ENCODE data around the gene NTRK2. TPM values are rescaled to one million over a fixed set of nuclear protein-coding genes. Genes with fewer than 3 reads are reported as not detected.

Gene NTRK2
- total RNA-seq, 1 donor from 2014 or later = 4.6 TPM

DNA sequence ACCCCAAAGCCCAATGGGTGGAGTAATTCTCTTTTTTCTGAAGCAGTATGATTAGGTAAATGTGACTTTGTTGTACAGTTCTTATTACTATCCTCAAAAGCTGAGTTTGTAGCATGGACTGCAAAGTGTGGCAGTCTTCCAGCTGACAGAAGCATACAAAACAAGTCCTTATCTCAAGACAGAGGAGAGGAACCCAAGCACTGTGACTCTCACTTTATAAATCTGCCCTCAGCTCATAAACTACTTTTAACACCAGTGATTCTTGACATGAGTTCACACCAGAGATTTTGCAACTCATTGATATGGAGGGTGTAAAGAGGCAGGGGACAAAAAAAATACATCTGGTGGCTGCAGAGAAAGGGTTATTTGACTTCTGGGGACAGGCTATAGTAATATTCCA lies 251.6 kb downstream of the NTRK2 start:
- no peak for DNase-seq (ENCODE audit: low read depth)
- Histone ChIP-seq H3K27me3 (ENCODE audit: insufficient read depth, low read length) (no peaks in the 10 kb centered on the region), H4K20me1 (ENCODE audit: insufficient read depth, low read length) (no peaks in the 10 kb centered on the region), H3K9me3 (ENCODE audit: insufficient read depth, low read depth, low read length) (no peaks in the 10 kb centered on the region), H3K4me1 (ENCODE audit: insufficient read depth, low read length) (no peaks in the 10 kb centered on the region), H3K36me3 (ENCODE audit: insufficient read depth, low read length) (no peaks in the 10 kb centered on the region), H3K4me2 (ENCODE audit: low read length) (no peak overlapping the region), H3K4me3 (ENCODE audit: insufficient read depth, low read depth, low read length) (no peak overlapping the region), H3K9ac (ENCODE audit: low read length) (no peak overlapping the region), H3K79me2 (ENCODE audit: insufficient read depth, low read length) (no peaks in the 10 kb centered on the region), H3K27ac (ENCODE audit: low read depth, low read length) (no peak overlapping the region), H2AFZ (ENCODE audit: low read depth, low read length) (no peak overlapping the region)
- no peak for FAIRE-seq
- no peak overlapping the region for H3K4me3 Mint-ChIP-seq (ENCODE audit: unreplicated experiment)
- H3K4me1 Mint-ChIP-seq (ENCODE audit: low read depth, unreplicated experiment) = no peaks in the 10 kb centered on the region
- H3K9me3 Mint-ChIP-seq (ENCODE audit: unreplicated experiment) = no peaks in the 10 kb centered on the region
- TF ChIP-seq, protein P1, sequence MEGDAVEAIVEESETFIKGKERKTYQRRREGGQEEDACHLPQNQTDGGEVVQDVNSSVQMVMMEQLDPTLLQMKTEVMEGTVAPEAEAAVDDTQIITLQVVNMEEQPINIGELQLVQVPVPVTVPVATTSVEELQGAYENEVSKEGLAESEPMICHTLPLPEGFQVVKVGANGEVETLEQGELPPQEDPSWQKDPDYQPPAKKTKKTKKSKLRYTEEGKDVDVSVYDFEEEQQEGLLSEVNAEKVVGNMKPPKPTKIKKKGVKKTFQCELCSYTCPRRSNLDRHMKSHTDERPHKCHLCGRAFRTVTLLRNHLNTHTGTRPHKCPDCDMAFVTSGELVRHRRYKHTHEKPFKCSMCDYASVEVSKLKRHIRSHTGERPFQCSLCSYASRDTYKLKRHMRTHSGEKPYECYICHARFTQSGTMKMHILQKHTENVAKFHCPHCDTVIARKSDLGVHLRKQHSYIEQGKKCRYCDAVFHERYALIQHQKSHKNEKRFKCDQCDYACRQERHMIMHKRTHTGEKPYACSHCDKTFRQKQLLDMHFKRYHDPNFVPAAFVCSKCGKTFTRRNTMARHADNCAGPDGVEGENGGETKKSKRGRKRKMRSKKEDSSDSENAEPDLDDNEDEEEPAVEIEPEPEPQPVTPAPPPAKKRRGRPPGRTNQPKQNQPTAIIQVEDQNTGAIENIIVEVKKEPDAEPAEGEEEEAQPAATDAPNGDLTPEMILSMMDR (IDR thresholded peaks at IDR 0.05; ENCODE audit: insufficient read depth, low read depth, low read length) = no peak
- TF ChIP-seq EZH2 (IDR thresholded peaks at IDR 0.05; ENCODE audit: insufficient read depth, low read length) = no peak
- H3K36me3 Mint-ChIP-seq (ENCODE audit: low read depth, unreplicated experiment) = no peaks in the 10 kb centered on the region
- H3K27me3 Mint-ChIP-seq (ENCODE audit: low read depth, unreplicated experiment) = peaks cover 10% of the 10 kb centered on the region
- H3K27ac Mint-ChIP-seq (ENCODE audit: unreplicated experiment) = no peak overlapping the region

- H3K4me3 Mint-ChIP-seq (ENCODE audit: unreplicated experiment) = no peak overlapping the region
- Histone ChIP-seq H3K4me3 (ENCODE audit: insufficient read depth, low read depth, low read length) (no peak overlapping the region), H3K36me3 (ENCODE audit: insufficient read depth, low read length) (no peaks in the 10 kb centered on the region), H3K27ac (ENCODE audit: low read depth, low read length) (no peak overlapping the region), H3K79me2 (ENCODE audit: insufficient read depth, low read length) (no peaks in the 10 kb centered on the region), H3K9ac (ENCODE audit: low read length) (no peak overlapping the region), H4K20me1 (ENCODE audit: insufficient read depth, low read length) (no peaks in the 10 kb centered on the region), H2AFZ (ENCODE audit: low read depth, low read length) (no peak overlapping the region), H3K4me2 (ENCODE audit: low read length) (no peak overlapping the region), H3K27me3 (ENCODE audit: insufficient read depth, low read length) (no peaks in the 10 kb centered on the region), H3K9me3 (ENCODE audit: insufficient read depth, low read depth, low read length) (no peaks in the 10 kb centered on the region), H3K4me1 (ENCODE audit: insufficient read depth, low read length) (no peaks in the 10 kb centered on the region)
- DNase-seq (ENCODE audit: low read depth) = no peak
- no peak overlapping the region for H3K27ac Mint-ChIP-seq (ENCODE audit: unreplicated experiment)
- no peak for FAIRE-seq
- H3K36me3 Mint-ChIP-seq (ENCODE audit: low read depth, unreplicated experiment) = no peaks in the 10 kb centered on the region
- H3K9me3 Mint-ChIP-seq (ENCODE audit: unreplicated experiment) = no peaks in the 10 kb centered on the region
- no peak for TF ChIP-seq EZH2 (IDR thresholded peaks at IDR 0.05; ENCODE audit: insufficient read depth, low read length)
- TF ChIP-seq, protein P1 (IDR thresholded peaks at IDR 0.05; ENCODE audit: insufficient read depth, low read depth, low read length) = no peak
- peaks cover 6% of the 10 kb centered on the region for H3K27me3 Mint-ChIP-seq (ENCODE audit: low read depth, unreplicated experiment)
- no peaks in the 10 kb centered on the region for H3K4me1 Mint-ChIP-seq (ENCODE audit: low read depth, unreplicated experiment)
Measured at GRCh38 chr9:84922051-84922450, 252.5 kb downstream of the NTRK2 start.

DNA sequence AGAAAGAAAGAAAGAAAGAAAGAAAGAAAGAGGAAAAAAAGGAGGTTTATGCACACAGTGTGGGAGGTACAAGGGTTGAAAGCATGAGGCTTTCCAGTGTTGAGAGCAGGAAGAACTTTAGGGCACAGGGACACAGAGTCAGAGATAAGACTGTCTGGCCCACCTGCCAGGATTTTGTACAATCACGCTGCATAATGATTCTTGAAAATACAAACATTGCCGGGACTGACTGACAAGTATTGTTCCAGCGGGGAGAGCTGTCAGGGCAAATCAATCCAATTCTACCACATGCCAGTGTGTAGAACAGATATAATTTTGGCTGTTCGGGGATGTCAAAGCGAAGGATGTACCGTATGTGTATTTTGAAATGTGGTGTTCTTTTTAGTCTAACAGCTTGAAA lies 254.7 kb downstream of the NTRK2 start:
- TF ChIP-seq, protein P1 (IDR thresholded peaks at IDR 0.05; ENCODE audit: insufficient read depth, low read depth, low read length) = no peak
- TF ChIP-seq EZH2 (IDR thresholded peaks at IDR 0.05; ENCODE audit: insufficient read depth, low read length) = no peak
- no peak overlapping the region for H2AFZ ChIP-seq (ENCODE audit: low read depth, low read length)
- Mint-ChIP-seq H3K9me3 (ENCODE audit: unreplicated experiment) (no peaks in the 10 kb centered on the region), H3K4me1 (ENCODE audit: low read depth, unreplicated experiment) (no peaks in the 10 kb centered on the region), H3K4me3 (ENCODE audit: unreplicated experiment) (no peak overlapping the region), H3K27me3 (ENCODE audit: low read depth, unreplicated experiment) (peaks cover 6% of the 10 kb centered on the region), H3K27ac (ENCODE audit: unreplicated experiment) (no peak overlapping the region), H3K36me3 (ENCODE audit: low read depth, unreplicated experiment) (no peaks in the 10 kb centered on the region)
- H3K27ac ChIP-seq (ENCODE audit: low read depth, low read length) = no peak overlapping the region
- H4K20me1 ChIP-seq (ENCODE audit: insufficient read depth, low read length) = no peaks in the 10 kb centered on the region
- H3K4me2 ChIP-seq (ENCODE audit: low read length) = no peak overlapping the region
- FAIRE-seq (no peak), DNase-seq (ENCODE audit: low read depth) (no peak)
- no peak overlapping the region for H3K4me3 ChIP-seq (ENCODE audit: insufficient read depth, low read depth, low read length)
- no peaks in the 10 kb centered on the region for H3K9me3 ChIP-seq (ENCODE audit: insufficient read depth, low read depth, low read length)
- no peaks in the 10 kb centered on the region for H3K27me3 ChIP-seq (ENCODE audit: insufficient read depth, low read length)
- no peaks in the 10 kb centered on the region for H3K36me3 ChIP-seq (ENCODE audit: insufficient read depth, low read length)
- H3K79me2 ChIP-seq (ENCODE audit: insufficient read depth, low read length) = no peaks in the 10 kb centered on the region
- H3K9ac ChIP-seq (ENCODE audit: low read length) = no peak overlapping the region
- H3K4me1 ChIP-seq (ENCODE audit: insufficient read depth, low read length) = no peaks in the 10 kb centered on the region
